ENCODE measurements around the gene TLE5. TPM values are rescaled to one million over a fixed set of nuclear protein-coding genes. Genes with fewer than 3 reads are reported as not detected.

TLE5 gene
- polyA plus RNA-seq, 1 donor from 2014 or later = 153 TPM

DNA sequence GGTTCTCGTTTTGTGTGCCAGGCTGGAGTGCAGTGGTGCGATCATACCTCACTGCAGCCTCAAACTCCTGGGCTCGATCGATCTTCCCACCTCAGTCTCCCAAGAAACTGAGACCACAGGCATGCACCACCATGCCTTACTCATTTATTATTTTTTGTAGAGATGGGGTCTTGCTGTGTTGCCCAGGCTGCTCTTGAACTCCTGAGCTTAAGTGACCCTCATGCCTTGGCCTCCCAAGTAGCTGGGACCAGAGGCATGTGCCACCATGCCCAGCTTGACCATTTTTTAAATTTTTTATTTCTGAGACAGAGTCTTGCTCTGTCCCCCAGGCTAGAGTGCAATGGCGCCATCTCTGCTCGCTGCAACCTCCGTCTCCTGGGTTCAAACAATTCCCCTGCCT lies 21.7 kb upstream of the TLE5 start:
- Histone ChIP-seq H3K79me2 (replicated peaks; ENCODE audit: insufficient read depth, low read length) (no peaks in the 10 kb centered on the region), H3F3A (ENCODE audit: insufficient read depth, low read length, poor library complexity, severe bottlenecking) (no peaks in the 10 kb centered on the region), H3K4me3 (ENCODE audit: low read length) (no peak overlapping the region), H3K9ac (ENCODE audit: low read length) (no peak overlapping the region), H3K36me3 (ENCODE audit: insufficient read depth, low read length) (no peaks in the 10 kb centered on the region), H3K27me3 (ENCODE audit: insufficient read depth, low read depth, low read length) (no peaks in the 10 kb centered on the region), H3K9me3 (ENCODE audit: low read length) (no peaks in the 10 kb centered on the region), H3K4me2 (ENCODE audit: low read length) (no peak overlapping the region), H4K20me1 (ENCODE audit: insufficient read depth) (no peaks in the 10 kb centered on the region), H3K9me2 (ENCODE audit: insufficient read depth, low read length) (no peaks in the 10 kb centered on the region), H3K27ac (ENCODE audit: low read length) (no peak overlapping the region), H2AFZ (ENCODE audit: low read depth, low read length) (no peak overlapping the region)
- no peak for TF ChIP-seq EZH2 (IDR thresholded peaks at IDR 0.05; ENCODE audit: borderline replicate concordance, insufficient read depth, low read length, poor library complexity, severe bottlenecking)
- TF ChIP-seq, protein P1, sequence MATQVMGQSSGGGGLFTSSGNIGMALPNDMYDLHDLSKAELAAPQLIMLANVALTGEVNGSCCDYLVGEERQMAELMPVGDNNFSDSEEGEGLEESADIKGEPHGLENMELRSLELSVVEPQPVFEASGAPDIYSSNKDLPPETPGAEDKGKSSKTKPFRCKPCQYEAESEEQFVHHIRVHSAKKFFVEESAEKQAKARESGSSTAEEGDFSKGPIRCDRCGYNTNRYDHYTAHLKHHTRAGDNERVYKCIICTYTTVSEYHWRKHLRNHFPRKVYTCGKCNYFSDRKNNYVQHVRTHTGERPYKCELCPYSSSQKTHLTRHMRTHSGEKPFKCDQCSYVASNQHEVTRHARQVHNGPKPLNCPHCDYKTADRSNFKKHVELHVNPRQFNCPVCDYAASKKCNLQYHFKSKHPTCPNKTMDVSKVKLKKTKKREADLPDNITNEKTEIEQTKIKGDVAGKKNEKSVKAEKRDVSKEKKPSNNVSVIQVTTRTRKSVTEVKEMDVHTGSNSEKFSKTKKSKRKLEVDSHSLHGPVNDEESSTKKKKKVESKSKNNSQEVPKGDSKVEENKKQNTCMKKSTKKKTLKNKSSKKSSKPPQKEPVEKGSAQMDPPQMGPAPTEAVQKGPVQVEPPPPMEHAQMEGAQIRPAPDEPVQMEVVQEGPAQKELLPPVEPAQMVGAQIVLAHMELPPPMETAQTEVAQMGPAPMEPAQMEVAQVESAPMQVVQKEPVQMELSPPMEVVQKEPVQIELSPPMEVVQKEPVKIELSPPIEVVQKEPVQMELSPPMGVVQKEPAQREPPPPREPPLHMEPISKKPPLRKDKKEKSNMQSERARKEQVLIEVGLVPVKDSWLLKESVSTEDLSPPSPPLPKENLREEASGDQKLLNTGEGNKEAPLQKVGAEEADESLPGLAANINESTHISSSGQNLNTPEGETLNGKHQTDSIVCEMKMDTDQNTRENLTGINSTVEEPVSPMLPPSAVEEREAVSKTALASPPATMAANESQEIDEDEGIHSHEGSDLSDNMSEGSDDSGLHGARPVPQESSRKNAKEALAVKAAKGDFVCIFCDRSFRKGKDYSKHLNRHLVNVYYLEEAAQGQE (IDR thresholded peaks at IDR 0.05; ENCODE audit: borderline replicate concordance) = no peak
- no peak for TF ChIP-seq RAD21 (conservative IDR thresholded peaks at IDR 0.05)
- TF ChIP-seq SMC3 (conservative IDR thresholded peaks at IDR 0.05; ENCODE audit: poor library complexity) = no peak
- no peak for TF ChIP-seq POLR2AphosphoS5 (IDR thresholded peaks at IDR 0.05)

DNA sequence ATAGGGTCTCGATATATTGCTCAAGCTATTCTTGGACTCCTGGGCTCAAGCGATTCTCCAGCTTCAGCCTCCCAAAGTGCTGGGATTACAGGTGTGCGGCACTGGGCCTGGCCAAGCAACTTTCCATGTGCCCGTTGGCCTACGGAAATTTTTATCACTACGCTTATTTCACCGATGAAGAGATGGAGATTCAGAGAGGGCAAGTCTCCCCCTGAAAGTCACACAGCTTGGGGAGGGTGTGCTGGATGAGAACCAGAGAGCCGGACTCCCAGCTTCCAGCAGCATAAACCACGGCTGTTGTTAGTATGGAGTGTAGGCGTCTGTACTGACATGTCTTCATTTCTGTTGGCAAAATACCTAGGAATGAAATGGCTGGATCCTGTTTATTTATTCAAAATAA lies 20.0 kb upstream of the TLE5 start:
- no peaks in the 10 kb centered on the region for H3K9me2 ChIP-seq (ENCODE audit: insufficient read depth, low read length)
- no peak overlapping the region for H3K27ac ChIP-seq (ENCODE audit: low read length)
- H4K20me1 ChIP-seq (ENCODE audit: insufficient read depth) = no peaks in the 10 kb centered on the region

More for the DNA sequence above, 20.0 kb upstream of the TLE5 start:
- Histone ChIP-seq H3K36me3 (ENCODE audit: insufficient read depth, low read length) (no peaks in the 10 kb centered on the region), H3K79me2 (replicated peaks; ENCODE audit: insufficient read depth, low read length) (no peaks in the 10 kb centered on the region), H3K9me3 (ENCODE audit: low read length) (no peaks in the 10 kb centered on the region), H3F3A (ENCODE audit: insufficient read depth, low read length, poor library complexity, severe bottlenecking) (no peaks in the 10 kb centered on the region), H2AFZ (ENCODE audit: low read depth, low read length) (no peak overlapping the region), H3K27me3 (ENCODE audit: insufficient read depth, low read depth, low read length) (no peaks in the 10 kb centered on the region), H3K4me2 (ENCODE audit: low read length) (no peak overlapping the region), H3K4me3 (ENCODE audit: low read length) (no peak overlapping the region), H3K9ac (ENCODE audit: low read length) (no peak overlapping the region)
- no peak for TF ChIP-seq SMC3 (conservative IDR thresholded peaks at IDR 0.05; ENCODE audit: poor library complexity)
- no peak for TF ChIP-seq RAD21 (conservative IDR thresholded peaks at IDR 0.05)
- no peak for TF ChIP-seq MXI1 (conservative IDR thresholded peaks at IDR 0.05; ENCODE audit: poor library complexity, severe bottlenecking)
- TF ChIP-seq, protein P2, sequence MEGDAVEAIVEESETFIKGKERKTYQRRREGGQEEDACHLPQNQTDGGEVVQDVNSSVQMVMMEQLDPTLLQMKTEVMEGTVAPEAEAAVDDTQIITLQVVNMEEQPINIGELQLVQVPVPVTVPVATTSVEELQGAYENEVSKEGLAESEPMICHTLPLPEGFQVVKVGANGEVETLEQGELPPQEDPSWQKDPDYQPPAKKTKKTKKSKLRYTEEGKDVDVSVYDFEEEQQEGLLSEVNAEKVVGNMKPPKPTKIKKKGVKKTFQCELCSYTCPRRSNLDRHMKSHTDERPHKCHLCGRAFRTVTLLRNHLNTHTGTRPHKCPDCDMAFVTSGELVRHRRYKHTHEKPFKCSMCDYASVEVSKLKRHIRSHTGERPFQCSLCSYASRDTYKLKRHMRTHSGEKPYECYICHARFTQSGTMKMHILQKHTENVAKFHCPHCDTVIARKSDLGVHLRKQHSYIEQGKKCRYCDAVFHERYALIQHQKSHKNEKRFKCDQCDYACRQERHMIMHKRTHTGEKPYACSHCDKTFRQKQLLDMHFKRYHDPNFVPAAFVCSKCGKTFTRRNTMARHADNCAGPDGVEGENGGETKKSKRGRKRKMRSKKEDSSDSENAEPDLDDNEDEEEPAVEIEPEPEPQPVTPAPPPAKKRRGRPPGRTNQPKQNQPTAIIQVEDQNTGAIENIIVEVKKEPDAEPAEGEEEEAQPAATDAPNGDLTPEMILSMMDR (IDR thresholded peaks at IDR 0.05; ENCODE audit: poor library complexity, severe bottlenecking) = no peak
- no peak for TF ChIP-seq EP300 (conservative IDR thresholded peaks at IDR 0.05; ENCODE audit: poor library complexity, severe bottlenecking)
- TF ChIP-seq TAF1 (IDR thresholded peaks at IDR 0.05; ENCODE audit: low read depth) = no peak
- TF ChIP-seq, protein P1 (IDR thresholded peaks at IDR 0.05; ENCODE audit: borderline replicate concordance) = no peak
- no peak for TF ChIP-seq POLR2AphosphoS5 (IDR thresholded peaks at IDR 0.05)
- no peak for TF ChIP-seq EZH2 (IDR thresholded peaks at IDR 0.05; ENCODE audit: borderline replicate concordance, insufficient read depth, low read length, poor library complexity, severe bottlenecking)
